ENCODE data around the gene CD164L2. TPM values are rescaled to one million over a fixed set of nuclear protein-coding genes. Genes with fewer than 3 reads are reported as not detected.
"Not testable (repeated sequence)": the region's sequence is repeated elsewhere in the genome, so short reads cannot be mapped to it uniquely, and the experiment has no call there.

The CD164L2 gene
- total RNA-seq, 1 donor from 2014 or later, result 12.2 TPM

DNA sequence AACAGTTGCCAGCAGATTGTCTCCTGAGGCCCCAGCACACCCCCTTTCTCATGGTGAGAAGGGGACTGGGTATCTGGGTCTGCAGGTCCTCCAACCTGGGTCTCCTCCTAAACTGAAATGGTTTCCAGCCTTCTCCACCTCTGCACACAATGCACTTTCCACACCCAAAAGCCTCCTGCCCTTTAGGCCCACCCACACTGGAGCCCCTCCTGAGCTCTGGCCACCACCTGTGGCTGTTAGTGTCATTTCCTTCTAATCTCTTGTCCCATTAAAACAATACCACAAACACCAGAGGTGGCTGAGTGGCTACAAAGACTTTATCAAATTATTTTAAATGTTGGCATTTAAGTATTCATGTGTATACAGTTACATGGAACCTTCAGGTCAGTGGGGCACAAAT lies 20.8 kb upstream of the CD164L2 start:
- ATAC-seq, result no peak

DNA sequence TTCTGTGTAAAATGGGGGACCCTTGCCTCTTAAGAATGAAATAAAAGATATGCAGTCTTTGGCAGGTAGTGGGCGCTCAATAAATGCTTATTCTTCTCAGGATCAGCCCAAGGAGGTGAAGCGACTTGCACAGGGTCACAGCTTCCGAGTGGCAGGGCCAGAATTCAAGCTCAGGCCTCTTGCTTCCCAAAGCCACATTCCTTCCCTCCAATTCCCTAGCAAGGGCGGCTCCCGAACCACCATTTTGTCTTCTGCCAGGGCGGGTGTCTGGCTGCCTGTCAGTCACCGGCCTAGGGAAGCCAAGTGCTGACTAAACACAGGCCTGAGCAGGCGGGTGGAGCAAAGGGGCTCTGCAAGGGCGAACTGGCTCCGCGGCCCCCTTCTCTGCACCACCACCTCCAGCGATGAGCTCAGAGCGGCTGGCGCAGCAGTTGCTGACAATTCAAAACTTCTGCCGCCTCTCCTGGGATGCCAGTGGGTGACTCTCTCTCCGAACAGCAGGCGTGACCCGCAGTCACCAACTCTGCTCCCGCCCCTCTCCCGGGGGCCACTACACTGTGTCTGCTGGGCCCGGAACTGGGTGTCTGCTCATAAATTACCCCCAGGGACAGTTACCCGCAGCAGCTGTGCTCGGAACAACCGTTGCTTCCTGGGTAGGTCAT lies 20.1 kb upstream of the CD164L2 start:
- ATAC-seq, result peak; percentile 49

DNA sequence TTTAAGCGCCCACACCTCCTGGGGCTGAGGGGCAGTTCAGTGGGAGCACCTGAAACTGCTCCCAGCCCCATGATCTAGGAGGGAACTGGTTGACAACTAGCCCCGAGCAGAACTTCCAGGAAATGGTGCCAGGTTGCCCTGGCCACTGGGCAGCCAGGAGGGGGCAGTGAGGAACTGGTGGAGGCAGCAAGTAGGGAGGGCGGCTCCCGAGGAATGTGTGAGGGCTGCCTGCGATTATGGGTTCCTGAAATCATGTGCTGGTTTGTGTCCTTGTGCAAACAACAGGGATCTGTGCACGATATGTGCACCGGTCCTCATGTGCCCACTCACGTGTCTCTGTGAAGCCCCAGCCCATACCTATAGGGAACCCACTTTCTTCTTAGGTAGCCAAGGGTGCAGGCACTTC lies 19.2 kb upstream of the CD164L2 start:
- ATAC-seq, result peak; percentile 27

DNA sequence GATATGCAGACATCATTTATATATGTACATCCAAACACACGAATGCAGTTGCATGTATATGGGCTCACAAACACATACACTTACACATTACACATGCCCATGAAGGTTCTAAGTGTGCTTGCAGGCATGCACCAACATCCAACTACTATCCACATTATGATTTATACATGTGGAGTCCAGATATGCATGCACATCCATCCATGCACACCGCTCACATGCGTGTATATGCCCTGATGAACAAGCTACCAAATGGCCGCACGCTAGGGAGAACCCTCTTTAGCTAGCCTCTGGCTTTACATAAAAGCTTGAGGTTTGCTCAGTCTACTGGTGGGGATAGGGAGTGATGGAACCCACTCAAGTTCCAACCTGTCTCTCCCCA lies 17.8 kb upstream of the CD164L2 start:
- ATAC-seq, result no peak

DNA sequence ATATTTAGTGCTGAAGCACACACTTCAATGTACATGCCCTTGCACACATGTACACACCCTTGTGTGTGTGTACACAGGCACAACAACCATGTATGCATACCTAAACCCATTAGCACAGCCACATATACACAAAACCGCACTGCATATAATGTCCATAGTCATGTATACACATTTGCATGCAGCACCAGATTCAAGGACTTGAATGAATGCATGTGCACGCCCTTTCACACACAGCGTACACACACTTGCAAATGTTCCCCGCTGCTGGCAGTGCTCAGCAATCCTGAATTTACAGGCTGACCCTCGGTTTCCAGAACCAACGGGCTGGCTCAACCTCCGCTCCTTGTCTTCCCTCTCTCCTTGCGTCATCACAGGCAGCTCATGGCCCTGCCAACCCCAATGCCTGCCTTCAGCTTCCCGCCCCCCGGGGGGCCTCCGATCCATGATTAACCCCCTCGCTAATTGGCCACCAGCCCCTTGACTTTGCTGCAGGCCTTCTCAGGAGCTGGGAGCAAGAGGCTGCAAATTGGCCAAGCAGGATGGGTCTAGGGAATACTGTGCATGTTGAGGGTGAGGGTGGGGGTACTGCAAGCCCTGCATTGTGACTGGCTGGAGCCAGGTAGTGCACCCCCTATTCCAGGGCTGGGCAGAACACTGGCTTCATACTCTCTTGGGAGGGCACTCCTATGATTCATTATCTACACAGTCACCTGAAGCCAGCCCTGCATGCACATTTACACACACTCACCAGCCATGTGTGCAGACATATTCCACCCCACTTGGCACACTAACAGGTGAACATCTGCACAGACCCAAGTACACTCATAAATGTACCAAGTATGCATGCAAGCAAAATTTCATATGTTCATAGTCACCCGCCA lies 17.2 kb upstream of the CD164L2 start:
- peak; percentile 8 for ATAC-seq

DNA sequence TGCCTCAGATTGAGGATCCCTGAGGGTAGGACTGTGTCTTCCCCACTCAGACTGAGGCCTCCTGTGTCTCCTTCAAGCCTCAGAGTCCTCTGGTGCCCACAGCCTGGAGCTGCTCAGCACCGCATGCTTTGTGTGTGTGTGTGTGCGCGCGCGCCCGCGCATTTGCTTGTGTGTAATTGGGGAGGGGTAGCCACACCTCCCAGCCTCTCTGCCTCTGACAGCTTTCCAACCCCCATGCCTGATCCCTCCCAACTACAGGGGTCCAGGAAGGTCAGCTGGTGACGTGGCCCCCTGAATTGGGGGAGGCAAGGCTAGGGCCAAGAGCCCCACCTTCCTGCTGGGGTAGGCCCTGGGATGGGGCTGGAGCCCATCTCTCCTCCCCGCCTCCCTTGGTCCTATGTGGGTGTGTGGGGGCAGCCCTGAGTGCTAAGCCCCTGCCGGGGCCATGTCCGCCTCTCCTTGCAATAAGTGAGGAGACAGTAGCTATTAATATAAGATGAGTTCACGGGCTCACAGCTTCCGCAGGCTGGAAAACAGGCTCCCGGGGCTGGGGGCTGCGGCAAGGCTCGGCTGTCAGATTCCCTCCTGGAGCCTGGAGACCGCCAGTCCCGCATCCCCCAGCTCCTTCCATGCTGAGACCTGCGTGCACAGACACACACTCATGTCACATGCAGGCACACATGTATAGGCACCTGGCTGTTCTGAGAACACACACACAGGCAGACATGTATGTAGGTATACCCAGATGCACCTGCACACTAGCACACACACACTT lies 16.3 kb upstream of the CD164L2 start:
- ATAC-seq, result no peak

DNA sequence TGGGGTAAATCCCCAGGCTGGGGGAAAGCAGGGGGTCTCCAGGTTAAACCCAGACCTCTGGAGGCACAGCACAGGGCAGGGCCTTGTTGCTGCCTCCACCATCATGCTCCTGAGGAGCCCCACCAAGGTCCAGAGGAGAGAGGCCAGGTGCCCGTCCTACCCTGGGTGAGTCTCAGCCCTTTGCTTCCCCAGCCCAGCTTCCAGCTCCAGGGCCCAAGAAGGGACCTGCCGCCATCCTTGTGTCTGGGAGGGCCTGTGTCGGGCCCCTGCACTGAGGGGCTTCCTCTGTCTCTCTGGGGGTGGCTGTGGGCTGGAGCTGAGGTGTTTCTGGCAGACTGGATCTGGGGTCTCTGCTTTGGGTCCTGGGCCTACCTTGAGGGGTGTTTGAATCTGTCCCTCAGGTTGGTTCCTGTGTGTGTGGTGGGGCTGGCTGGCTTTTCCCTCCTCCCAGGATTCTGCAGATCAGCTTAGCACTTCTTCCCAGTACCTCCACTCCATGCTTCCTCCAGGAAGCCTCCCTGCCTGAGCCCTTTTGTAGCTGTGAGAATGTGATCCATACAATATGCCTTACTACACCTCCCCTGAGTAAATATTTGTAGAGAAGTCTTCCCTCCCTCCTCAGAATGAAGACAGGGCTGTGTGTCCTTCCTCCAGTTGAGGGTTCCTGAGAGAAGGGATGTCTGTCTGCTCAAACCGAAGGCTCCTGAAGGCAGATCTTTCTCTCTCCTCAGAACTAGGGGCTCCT lies 15.4 kb upstream of the CD164L2 start:
- ATAC-seq, result no peak

DNA sequence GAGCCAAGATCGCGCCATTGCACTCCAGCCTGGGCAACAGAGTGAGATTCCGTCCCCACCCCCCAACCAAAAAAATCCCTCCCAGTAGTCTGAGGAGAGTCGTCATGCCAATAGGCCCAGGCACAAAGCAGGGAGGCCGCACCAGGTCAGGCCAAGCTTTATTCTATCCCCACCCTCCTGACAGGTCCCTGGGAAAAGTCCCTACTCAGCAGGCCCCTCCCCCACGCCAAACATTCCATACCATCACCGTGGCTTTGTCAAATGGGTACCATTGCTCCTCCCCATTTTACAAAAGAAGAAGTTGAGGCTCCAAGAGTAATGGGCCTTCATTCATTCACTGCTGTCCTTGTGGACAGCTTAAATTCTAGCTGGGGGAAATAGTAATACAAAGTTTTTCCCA lies 14.6 kb upstream of the CD164L2 start:
- no peak for ATAC-seq

DNA sequence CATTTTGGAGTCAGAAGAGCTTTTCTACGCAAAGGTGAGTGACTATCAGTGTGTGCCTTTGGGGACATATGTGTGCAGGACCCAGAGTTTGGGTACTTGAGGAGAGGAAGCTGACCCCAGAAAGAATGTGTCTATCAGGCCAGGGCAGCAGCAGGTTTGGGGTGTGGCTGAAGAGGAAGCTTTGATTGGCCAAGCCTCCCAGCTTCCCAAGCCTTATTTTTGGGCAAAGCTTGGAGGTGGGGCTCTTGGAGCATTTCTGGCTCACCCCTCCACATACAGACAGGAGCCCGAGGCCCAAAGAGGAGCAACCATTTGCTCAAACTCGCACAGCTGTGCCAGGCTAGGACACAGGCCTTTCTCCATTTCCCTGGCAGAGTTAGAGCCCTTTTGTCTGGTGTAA lies 14.0 kb upstream of the CD164L2 start:
- ATAC-seq, result no peak

DNA sequence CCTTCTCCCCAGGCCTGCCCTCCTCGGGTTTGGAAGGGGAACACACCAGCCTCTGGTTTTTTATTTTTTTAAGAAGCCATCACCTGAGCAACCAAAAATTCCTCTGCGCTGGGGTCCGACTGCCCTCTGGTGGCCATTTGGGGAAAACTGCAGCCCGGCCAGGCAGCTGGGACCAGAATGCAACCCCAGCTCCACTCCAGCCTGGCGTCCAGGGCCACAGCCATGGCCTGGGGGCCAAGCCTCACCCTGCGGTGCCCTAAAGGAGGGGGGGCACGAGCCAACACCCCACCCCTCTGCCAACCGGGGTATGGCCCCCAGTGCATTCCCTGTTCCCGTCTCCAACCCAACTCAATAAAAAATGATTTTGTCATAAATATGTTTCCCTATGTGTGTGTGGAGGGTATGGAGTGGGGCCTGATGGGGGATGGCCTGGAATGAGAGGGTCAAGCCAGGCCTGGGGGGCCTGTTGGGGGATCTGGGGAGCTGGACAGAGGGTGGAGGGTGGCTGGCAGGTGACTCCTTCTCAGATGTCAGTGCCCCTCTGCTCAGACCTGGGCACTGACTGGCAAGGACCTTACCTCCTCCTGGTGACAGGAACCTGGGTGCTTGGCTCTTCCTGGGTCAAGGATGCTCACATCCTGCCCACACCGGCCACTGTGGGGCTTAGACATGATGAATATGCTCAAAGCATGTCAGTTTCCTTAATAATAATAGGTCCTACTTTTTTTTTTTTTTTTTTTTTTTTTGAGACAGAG lies 12.5 kb upstream of the CD164L2 start:
- peak; percentile 31 for ATAC-seq

DNA sequence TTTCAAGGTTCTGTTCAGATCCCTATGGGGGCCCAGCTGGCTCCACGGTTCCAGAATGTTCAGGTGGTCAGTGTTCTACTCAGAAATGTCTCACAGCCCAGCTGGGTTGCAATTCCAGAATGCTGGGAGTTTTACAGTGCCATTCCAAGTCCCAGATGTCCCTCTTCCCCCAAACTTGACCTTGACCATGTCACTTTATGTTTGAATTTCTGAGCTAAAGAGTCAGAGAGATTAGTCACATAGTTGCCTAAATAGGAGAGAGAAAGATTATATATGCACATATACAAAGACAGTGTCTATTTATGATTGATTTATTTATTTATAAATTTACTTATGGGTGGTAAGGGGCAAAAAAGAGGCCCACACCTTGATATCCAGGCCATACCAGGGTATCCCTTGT lies 11.8 kb upstream of the CD164L2 start:
- ATAC-seq, result no peak

DNA sequence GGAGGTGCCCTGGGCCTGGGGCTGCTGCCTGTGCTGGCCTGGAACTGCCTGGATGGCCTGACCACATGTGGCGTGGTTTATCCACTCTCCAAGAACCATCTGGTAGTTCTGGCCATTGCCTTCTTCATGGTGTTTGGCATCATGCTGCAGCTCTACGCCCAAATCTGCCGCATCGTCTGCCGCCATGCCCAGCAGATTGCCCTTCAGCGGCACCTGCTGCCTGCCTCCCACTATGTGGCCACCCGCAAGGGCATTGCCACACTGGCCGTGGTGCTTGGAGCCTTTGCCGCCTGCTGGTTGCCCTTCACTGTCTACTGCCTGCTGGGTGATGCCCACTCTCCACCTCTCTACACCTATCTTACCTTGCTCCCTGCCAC lies 11.1 kb upstream of the CD164L2 start:
- no peak for ATAC-seq

DNA sequence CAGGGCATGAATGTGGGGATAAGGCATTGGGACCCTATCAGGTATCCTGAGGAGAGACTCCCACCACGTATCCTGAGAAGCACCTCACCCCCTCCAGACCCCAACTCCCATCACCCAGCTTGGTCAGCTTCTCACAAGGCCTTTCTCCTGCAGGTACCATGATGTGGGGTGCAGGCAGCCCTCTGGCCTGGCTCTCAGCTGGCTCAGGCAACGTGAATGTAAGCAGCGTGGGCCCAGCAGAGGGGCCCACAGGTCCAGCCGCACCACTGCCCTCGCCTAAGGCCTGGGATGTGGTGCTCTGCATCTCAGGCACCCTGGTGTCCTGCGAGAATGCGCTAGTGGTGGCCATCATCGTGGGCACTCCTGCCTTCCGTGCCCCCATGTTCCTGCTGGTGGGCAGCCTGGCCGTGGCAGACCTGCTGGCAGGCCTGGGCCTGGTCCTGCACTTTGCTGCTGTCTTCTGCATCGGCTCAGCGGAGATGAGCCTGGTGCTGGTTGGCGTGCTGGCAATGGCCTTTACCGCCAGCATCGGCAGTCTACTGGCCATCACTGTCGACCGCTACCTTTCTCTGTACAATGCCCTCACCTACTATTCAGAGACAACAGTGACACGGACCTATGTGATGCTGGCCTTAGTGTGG lies 10.6 kb upstream of the CD164L2 start:
- ATAC-seq, result no peak

DNA sequence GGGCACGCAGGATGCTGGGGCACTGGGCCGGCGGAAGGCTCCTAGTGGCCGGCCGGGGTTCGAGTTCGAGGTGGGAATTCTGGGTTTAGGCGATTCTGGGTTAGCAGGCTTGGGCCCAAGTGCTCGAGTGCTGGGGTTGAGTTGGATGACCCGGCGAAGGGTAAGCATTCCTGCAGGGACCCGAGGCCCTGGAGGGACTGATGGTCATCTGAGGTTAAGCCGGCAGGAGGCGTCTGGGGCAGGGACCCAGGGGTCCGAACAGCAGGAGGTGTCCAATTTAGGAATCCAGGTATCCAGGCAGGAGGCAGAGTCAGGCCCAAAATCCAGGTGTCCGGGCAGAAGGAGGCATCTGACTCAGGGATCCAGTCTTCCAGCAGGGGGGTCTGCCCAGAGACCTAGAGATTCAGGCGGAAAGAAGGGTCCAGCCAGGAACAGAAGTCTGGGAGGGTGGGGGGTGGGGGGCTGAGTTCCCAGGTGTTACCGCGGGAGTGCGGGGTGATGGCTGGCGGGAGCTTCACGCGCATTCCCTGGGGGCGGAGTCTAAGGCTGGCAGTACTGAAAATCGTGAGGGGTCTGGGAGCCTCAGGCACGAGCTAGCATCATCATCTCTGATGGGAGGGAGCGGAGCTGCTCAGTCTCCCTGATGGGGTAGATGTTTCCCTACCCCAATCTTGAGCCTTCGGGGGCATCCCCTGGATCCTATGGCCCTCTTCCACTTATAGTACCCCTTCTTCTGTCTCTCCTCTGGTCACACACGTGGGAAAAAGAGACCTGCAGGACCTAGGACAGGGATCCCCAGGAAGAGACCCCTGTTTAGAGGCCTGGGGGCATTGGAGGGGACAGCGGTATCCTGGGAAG lies 9.9 kb upstream of the CD164L2 start:
- no peak for ATAC-seq

DNA sequence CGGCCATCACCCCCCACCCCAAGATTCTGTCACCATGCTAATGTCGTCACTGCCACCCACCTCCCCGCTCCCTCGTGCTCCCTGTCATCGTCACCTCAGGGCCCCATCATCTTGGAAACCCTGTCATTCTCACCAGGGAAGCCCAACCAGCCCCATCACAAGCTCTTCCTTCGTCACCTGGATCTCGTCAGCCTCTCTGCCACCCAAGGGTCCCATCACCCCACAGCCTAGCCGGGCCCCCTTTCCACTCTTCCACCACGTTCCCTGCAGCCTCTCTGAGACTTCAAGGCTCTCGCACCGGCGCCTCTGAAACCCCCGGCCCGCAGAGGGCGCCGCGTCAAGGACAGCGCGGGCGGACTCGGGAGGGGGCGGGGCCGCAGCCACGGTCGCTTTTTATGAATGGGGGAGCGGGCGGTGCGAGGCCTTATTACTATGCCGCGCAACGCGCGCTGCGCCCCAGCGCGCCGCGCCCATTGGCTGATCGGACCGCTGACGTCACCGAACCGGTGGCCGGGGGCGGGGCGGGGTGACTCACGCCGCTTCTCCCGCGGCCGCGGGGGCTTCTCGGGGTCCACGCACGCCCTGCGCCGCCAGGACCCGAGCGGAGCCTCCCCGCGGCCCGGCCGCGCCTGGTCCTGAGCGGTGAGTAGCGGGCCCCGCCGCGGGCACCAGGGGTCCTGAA lies 9.1 kb upstream of the CD164L2 start, which contains the start of gene GPR3:
GPR3 (plus strand) TSS at position 527 of the 682 bp plus-strand sequence. CDS start 1,177 bp downstream, outside the sequence.
- peak; percentile 83 for ATAC-seq

DNA sequence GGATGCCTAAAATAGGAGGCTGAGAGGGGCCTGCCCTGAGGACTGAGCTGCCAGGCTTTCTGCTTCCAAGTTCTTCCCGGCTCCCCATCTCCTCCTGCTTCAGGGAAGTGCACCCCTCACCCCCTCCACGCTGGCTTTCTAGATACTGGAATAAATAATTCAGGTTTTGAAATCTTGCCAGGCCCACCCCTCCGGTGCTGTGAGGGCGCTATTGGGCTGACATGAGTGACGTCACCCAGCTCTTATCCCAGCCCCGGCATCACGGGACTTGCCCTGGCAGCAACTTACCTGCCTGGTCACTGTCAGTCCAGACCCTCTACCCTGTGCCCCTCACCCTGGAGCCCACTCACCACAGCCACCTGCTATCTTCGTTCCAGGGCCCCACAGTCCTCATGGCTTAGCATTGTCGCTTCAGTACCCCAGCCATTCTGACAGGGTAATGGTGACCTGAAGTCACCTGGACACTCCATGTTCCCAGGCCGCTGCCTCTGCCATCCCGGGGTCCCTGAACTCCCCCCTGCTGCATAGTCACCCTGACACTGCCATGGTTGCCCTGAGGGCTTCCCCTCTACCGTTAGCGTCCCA lies 8.5 kb upstream of the CD164L2 start:
- peak; percentile 17 for ATAC-seq

DNA sequence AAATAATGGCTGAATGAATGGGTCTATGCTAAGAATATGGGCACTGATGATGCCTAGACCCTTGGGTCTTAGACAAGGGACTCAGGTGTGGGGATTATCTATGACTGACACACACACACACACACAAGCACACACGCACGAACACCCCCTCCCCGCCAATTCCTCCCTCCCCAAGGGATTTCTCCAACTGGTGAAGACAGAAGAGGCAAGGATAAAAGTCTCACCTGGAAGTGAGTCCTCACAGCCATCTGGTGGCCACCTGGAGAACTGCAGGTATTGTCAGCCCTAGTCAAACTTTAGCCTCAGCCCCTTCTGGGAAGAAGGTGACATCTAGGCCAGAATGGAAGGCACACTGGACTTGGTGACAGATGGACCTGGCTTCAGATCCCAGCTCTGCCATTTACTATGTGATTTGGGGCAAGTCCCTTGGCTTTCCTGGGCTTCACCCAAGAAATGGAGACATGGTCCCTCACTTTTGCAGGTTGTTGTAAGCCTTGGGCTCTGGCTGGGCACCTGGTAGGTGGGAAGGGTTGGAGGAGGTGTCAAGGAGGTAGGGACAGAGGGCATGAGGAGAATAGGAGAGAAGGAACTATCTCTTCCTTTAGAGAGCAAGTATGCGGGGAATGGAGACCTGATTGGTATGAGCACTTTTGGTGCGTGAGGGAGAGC lies 5.3 kb upstream of the CD164L2 start:
- peak; percentile 37 for ATAC-seq

DNA sequence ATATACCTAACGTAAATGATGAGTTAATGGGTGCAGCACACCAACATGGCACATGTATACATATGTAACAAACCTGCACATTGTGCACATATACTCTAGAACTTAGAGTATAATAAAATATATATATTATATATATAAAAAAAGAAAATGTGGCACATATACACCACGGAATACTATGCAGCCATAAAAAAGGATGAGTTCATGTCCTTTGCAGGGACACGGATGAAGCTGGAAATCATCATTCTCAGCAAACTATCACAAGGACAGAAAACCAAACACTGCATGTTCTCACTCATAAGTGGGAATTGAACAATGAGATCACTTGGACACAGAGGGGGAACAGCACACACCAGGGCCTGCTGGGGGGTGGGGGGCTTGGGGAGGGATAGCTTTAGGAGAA lies 1.7 kb upstream of the CD164L2 start:
- ATAC-seq, result not testable (repeated sequence)

DNA sequence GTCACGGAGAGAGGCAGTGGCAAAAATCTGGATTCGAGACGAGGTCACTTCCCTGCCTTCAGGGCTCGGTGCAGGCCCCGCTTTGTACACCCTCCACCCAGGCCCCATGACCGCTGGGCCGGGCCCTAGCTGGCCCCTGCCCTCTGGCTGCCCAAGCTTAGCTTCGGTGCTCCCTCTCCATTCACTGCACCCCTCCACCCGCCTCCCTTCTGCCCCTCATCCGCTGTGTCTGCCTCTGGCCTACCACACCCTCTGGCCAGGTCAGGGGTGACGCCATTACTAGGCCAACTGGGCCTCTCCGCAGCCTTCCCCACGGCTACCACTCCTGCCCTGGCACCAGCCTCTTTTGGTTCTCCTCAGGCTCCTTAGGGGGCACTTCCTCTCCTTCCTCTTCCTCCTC lies 528 bp upstream of the CD164L2 start:
- ATAC-seq, result no peak

Measured in esophagus mucosa (tissue), 1 donor.